GM19351 (cell line): ENCODE measurements around the gene ERVV-1.
"Not testable (repeated sequence)": the region's sequence is repeated elsewhere in the genome, so short reads cannot be mapped to it uniquely, and the experiment has no call there.

Experiments used
- ATAC-seq: cut with Tn5 transposase; IDR thresholded peaks from one replicate; pipeline ENCODE4 v1.9.1; 2021; ENCODE audit warnings: mild to moderate bottlenecking, moderate library complexity; ENCODE audit not compliant: unreplicated experiment

Gene ERVV-1

DNA sequence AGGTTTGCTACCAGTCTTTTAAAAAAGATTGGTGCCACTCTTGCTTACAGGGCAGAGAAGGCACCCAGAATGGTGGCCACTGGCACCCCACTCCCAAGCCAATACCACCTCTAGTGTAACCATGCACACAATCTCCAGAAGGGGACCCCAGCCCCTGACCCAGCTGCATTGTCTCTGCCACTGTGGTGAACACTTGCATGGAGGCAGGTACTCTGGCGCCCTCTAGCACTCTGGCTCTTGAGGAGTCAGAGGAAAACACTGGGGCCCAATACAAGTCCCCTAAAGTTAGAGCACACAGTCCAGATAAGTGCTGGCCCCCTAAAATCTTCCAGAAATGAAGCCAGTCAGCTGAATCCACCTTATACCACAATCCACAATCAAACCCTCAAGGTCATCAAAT lies 6.0 kb downstream of the ERVV-1 start:
- no peak for ATAC-seq

DNA sequence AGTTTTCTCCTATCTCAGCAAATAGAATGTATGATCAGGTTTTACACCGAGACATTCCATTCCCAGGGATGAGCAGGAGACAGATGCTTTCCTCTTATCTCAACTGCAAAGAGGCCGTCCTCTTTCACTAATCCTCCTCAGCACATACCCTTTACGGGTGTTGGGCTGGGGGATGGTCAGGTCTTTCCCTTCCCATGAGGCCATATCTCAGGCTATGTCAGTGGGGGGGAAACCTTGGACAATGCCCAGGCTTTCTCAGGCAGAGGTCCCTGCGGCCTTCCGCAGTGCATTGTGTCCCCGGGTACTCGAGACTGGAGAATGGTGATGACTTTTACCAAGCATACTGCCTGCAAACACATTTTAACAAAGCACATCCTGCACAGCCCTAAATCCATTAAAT lies 14.6 kb downstream of the ERVV-1 start:
- not testable (repeated sequence) for ATAC-seq

DNA sequence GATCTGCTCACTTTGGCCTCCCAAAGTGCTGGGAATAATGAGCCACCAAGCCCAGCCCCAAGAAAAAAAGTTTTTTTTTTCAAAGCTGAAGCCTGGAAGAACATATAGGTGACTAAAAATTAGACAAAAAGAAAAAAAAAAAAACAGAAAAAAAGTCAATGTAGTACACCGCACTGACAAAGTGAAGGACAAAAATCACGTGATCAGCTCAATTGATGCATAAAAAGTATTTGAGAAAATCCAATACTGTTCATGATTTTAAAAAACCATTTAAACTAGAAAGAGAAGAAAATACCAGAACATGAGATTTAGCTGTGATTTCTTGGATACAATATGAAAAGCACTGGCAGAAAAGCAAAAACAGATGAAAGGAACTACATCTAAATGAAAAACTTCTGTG lies 20.3 kb downstream of the ERVV-1 start:
- ATAC-seq: no peak

DNA sequence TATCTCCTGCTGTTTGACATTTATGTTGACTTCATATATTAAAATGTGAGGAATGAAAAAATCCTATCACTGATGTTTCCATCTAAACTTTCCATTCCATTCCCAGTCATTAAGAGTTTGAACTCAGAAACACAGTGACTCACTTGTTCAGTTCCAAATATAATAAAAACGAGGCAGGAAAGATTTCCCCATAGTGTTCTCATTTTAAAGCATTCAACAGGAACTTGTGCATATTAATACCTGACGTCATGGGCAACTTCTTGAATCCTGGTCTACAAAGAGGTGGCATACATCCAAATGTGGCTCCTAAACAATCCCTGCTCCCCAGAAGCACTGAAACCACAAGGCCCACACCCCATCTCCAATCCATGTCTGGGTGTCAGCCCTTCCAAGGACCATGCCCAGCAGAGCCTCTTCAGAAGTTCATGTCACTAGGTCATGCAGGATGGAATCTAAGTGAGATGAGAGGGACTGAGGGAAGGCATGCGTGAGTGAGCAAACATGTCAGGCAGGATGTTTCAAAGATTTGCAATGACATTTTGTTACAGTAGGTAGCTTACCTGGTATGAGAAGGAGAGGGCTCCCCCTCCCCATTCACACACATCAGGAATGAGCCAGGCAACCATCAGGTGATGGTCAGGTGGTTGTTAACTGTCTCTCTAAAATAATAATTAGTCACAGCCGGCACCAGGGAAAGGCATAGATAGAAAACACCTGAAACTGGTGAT lies 21.4 kb downstream of the ERVV-1 start:
- ATAC-seq: no peak

DNA sequence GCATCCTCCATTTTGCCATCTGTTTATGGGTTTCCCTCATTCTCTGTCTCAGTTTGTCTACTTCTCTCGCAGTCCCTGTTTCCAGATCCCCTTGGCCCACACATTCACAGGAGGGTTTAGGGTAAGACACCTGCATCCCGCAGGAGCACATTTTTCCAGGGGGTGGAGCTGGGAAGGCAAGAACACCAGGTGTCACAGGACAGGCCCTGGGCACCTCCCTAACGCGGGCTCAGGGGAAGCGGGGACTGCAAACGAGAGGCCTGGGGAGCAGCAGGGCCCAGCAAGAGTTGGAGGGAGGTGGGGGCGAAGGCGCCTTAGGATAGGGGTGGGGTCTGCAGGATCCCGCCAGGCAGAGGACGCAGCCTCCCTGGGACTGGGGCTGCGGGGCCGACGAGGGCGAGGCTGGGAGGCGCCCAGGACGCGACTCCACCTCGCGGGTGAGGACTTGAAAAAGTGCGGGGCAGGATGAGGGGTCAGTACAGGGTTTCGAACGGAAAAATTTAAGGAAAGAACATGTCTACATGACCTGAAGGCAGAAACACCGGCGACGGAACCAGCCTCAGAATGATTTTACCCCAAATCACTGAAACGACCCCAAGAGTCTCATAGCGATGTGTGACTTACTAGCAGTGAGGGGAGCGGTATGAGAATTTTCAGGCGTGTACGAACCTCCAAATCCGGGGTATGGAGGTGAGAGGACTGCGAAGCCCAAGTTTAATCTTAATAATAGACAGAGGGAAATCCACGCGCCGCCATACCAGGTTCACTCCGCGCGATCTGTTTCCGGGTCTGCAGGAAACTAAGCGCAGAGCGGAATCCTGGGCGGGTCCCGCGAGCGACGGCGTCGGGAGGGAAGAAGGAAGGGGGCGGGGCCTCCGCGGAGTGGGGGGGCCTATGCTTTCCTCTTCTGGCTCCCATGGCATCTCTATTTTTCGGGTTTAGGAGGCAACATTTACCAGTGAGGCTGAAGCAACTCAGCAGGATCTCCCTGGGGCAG lies 23.7 kb downstream of the ERVV-1 start:
- no peak for ATAC-seq

DNA sequence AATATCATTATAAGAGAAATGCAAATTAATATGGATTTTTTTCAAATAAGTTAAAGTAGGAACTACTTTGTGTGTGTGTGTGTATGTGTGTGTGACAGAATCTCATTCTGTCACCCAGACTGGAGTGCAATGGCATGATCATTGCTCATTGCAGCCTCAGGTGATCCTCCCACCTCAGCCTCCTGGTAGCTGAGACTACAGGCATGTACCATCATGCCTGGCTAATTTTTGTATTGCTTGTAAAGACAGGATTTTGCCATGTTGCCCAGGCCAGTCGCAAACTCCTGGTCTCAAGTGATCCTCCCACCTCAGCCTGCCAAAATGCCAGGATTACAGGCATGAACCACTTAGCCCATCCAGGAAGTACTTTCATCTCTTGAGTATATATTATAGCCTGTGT lies 27.6 kb downstream of the ERVV-1 start:
- no peak for ATAC-seq

DNA sequence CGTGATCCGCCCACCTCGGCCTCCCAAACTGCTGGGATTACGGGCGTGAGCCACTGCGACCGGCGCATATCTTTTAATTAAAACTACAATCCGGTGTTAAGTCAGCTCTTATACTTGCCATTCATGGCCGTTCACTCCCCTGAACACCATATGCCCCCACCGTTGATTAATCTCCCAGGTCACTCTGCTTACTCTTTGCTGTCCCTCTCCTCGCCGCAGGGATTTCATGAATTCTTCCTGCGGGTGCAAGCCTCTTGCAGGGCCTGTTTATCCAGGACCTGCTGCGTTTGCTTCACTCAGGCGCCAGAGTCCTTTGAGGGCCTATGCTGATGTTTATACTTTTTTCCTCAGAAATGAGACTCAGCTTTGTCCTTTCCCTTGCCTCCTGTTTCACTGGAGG lies 31.8 kb downstream of the ERVV-1 start:
- ATAC-seq: no peak

DNA sequence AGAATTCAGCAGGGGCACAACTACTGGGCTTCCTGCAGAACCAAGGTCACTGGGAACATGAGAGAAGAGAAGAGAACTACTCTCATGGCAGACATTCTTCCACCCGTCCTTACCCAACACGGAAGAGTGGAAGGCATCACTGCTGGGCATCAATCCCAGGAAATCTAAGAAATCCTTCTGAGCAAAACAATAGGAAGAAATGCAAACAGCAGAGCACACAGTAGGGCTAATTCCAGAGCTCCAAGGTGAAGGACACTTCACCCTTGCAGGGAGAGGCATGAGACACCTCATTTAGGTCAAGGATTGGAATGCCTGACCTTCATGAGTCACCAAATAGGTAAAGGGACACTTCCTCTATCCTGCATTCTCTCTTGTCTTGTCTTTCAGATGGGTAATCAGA lies 33.7 kb downstream of the ERVV-1 start:
- no peak for ATAC-seq

DNA sequence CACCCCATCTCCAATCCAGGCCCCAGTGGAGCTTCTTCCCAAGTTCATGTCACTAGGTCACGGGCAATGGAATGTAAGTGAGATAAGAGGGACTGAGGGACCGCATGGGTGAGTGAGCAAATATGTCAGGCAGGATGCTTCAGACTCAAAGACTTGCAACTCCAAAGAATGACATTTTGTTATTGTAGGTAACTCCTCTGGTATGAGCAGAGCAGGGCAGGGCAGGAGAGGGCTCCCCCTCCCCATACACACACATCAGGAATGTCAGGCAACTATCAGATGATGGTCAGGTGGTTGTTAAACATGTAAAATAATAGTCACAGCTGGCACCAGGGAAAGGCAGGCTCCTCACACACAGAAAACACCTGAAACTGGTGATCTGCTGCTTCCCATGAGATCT lies 41.4 kb downstream of the ERVV-1 start:
- ATAC-seq: no peak

DNA sequence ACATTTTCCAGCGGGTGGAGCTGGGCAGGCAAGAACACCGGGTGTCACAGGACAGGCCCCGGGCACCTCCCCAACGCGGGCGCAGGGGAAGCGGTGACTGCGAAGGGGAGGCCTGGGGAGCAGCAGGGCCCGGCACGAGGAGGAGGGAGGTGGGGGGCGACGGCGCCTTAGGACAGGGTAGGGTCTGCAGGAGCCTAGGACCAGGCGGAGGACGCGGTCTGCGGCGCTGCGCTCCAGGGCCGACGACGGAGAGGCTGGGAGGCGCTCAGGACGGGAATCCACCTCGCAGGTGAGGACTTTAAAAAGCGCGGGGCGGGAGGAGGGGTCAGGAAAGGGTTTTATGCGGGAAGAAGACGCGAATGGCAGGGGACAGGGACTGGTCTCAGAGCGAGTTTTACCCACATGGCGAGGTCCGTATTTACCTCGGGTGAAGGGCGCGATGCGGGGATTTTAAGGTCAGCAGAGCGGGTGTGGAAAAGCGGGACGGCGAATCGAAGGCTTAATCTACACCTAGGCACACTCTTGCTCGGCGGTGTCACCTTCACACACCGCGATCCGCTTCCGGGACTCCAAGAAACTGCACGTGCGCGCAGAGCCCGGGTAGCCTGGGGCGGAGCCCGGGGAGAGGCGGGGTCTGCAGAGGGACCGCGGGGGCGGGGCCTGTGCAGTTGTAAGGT lies 44.3 kb downstream of the ERVV-1 start:
- ATAC-seq: no peak
